Epidermal melanocyte (primary cell): ENCODE measurements around the gene ADAMTS2.

Experiments used
- DNase-seq: peaks from one replicate; pipeline ENCODE4 v3.0.0; 2011; ENCODE audit warnings: low spot score; ENCODE audit not compliant: insufficient read length

The ADAMTS2 gene

GRCh38 chr5:179267671-179268083 lies 77.6 kb downstream of the ADAMTS2 start:
- DNase-seq, result no peak

GRCh38 chr5:179267071-179267670 lies 78.1 kb downstream of the ADAMTS2 start:
- no peak for DNase-seq

- no peak for DNase-seq
These were observed 78.8 kb downstream of the ADAMTS2 start for GRCh38 chr5:179266291-179267070.

- DNase-seq, result peak; percentile 82
These were observed 79.6 kb downstream of the ADAMTS2 start for GRCh38 chr5:179265514-179266290.

GRCh38 chr5:179264783-179265513 lies 80.3 kb downstream of the ADAMTS2 start:
- no peak for DNase-seq

GRCh38 chr5:179264053-179264782 lies 81.0 kb downstream of the ADAMTS2 start:
- no peak for DNase-seq

GRCh38 chr5:179263391-179264052 lies 81.7 kb downstream of the ADAMTS2 start:
- DNase-seq, result no peak

- no peak for DNase-seq
These were observed 82.9 kb downstream of the ADAMTS2 start for GRCh38 chr5:179262126-179262920.

- no peak for DNase-seq
These were observed 83.7 kb downstream of the ADAMTS2 start for GRCh38 chr5:179261301-179262125.

- no peak for DNase-seq
These were observed 84.8 kb downstream of the ADAMTS2 start for GRCh38 chr5:179260324-179261070.

- DNase-seq, result no peak
These were observed 85.4 kb downstream of the ADAMTS2 start for GRCh38 chr5:179259731-179260323.

- DNase-seq, result no peak
These were observed 86.1 kb downstream of the ADAMTS2 start for GRCh38 chr5:179258922-179259730.

- DNase-seq, result no peak
These were observed 87.0 kb downstream of the ADAMTS2 start for GRCh38 chr5:179258001-179258921.

GRCh38 chr5:179257176-179257682 lies 88.0 kb downstream of the ADAMTS2 start:
- DNase-seq, result no peak
